HG02588 (cell line): Measurements from ENCODE around the gene NHSL1.
"Not testable (repeated sequence)": the region's sequence is repeated elsewhere in the genome, so short reads cannot be mapped to it uniquely, and the experiment has no call there.

ENCODE experiments used
- ATAC-seq: cut with Tn5 transposase; IDR thresholded peaks from one replicate; pipeline ENCODE4 v1.9.1; 2021; ENCODE audit warnings: mild to moderate bottlenecking, moderate library complexity; ENCODE audit not compliant: unreplicated experiment

Gene NHSL1

DNA sequence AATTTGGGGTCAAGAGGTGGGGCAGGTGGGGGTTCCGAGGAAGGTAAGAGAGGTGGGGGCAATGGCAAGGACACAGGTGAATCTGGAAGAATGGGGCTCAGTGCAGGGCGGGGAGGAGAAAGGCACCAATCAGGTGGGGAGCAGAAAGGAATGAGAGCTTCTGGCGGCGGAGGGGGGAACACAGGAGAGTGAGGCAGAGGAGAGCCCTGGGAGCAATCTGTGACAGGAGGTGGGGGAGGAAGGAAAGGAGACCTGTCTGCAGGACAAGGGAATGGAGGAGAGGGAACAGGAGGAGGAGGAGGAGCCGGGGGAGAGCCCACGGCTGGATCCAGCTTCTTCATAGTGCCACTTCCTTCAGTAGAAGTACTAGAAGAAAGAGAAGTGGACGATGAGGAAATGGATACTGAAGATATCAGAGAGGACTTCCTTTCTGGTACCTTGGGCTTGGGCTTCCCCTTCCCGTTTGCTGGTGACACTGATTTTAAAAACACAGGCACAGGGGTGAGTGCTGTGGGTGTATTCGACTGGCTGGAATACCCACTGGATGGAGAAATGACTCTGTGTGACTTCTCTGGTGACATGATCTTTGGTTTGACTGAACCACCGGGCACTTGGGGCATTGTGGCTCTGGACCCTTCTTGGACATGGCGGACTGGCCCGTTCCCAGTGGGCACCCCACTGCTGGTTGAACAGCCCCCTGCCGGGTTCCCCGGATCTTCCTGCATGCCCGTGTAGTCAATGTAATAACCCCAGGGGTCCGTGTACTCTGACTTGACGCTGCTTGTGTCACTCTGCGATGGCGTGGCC, 67.8 kb downstream of the NHSL1 start:
- ATAC-seq, result no peak

- ATAC-seq, result no peak
Observed at GRCh38 chr6:138430361-138431145, 68.7 kb downstream of the NHSL1 start.

DNA sequence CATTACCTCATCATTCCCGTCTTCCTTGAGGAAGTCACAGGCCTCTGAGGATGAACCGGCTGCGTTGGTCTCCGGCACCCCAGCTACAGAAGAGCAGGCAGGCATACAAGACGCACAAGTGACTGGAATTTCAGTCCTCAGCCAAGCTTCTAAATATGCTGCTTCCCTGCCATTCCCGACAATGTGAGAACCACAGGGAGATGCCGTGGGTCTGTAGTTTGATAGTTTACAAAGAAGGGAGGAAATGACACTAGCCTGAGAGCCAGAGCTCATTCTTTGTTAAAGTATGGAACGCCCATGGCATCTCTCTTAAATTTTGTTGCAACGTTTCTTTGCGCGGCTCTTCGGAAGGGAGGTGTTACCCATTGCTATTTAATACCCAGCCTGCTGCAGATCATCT, 69.5 kb downstream of the NHSL1 start:
- ATAC-seq, result no peak

GRCh38 chr6:138428944-138429598, 70.2 kb downstream of the NHSL1 start:
- no peak for ATAC-seq

DNA sequence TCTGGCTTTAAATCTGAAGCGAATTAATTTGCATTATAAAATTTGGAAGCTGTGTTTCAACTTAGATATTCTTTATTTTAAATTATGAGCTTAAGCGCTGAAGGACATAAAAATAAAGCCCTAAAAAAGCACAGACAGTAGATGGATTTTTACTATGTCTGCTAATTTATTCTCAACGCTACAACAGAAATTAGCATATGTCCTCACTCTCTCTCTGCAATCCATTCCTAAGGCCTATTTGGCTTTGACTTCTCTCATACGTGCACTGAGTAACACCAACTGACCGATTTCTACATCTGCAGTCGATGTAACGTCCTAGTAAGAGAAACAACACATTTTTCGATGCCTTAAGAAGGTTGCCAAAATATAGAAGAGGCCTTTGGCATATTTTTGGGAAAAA, 71.6 kb downstream of the NHSL1 start:
- ATAC-seq, result no peak

- ATAC-seq, result no peak
Observed at GRCh38 chr6:138426500-138427123, 72.7 kb downstream of the NHSL1 start.

GRCh38 chr6:138425256-138425655, 74.0 kb downstream of the NHSL1 start:
- not testable (repeated sequence) for ATAC-seq

- no peak for ATAC-seq
Observed at GRCh38 chr6:138424004-138424904, 75.0 kb downstream of the NHSL1 start.

DNA sequence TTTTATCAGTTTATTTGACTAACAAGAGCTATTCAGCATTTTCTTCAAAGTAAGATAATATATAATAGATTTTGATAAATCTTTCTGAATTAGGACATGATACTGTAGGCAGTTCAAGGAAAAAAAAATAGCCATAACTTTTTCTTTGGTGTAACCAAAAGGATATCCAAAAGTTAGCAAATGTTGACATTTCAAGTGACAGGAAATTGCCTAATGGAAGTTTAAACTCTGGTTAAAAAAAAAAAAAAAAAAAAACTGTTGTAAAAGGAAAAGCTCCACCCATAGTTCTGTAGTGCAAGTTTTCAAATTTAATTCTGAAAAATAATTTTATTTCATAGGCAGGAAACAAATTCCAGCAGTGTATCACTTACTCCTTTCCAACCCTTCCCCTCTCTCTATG, 76.4 kb downstream of the NHSL1 start:
- no peak for ATAC-seq

- ATAC-seq, result no peak
Observed at GRCh38 chr6:138421608-138422007, 77.7 kb downstream of the NHSL1 start.

DNA sequence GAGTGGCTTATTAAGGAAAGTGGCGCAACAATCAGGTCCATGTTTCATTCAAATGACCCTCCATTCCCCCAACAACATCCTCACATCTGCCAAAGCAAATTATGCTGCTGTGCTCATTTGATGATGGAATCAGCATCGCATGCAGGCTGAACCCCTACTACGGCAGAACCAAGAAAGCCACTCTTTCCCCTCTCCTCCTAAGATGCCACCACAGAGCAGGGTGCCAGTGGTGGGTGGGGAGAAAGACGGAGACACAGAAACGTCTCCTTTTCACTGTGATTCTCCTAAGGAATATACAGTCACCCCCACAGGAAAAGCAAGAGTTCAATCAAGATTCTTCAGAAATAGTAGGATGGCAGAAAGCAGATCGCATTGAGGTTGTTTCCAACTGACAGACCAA, 78.2 kb downstream of the NHSL1 start:
- no peak for ATAC-seq

- no peak for ATAC-seq
Observed at GRCh38 chr6:138420356-138420755, 78.9 kb downstream of the NHSL1 start.

- no peak for ATAC-seq
Observed at GRCh38 chr6:138419766-138420165, 79.5 kb downstream of the NHSL1 start.

DNA sequence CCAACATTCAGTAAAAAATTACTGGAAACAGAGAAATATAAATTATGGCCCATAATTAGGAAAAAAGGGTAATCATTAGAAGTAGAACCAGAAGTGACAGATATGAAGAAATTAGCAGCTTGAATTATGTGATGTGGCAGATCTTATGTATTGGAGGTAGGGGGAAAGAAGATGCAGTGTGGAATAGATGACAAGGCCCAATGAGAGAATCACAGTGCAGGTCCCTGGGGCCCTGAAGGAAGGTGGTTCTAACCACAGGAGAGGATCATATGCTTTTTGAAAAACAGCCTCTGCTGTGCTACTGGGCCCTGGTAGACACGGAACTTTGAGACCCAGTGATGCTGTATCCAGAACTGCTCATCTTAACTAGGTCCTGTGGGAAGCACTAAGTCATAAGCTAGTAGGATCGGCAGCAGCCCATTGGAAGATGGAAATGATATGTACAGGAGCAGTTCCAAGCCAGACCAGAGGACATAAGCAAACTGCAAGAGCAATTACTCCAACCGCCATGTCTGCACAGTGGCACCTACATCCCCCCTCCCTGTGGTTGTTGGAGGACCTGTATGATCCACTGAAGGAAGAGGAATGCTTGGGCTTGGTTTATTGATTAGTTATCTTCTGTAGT, 81.1 kb downstream of the NHSL1 start:
- no peak for ATAC-seq

GRCh38 chr6:138417493-138418117, 81.7 kb downstream of the NHSL1 start:
- no peak for ATAC-seq

- ATAC-seq, result no peak
Observed at GRCh38 chr6:138416206-138416605, 83.1 kb downstream of the NHSL1 start.

GRCh38 chr6:138415125-138415524, 84.2 kb downstream of the NHSL1 start:
- ATAC-seq, result no peak

DNA sequence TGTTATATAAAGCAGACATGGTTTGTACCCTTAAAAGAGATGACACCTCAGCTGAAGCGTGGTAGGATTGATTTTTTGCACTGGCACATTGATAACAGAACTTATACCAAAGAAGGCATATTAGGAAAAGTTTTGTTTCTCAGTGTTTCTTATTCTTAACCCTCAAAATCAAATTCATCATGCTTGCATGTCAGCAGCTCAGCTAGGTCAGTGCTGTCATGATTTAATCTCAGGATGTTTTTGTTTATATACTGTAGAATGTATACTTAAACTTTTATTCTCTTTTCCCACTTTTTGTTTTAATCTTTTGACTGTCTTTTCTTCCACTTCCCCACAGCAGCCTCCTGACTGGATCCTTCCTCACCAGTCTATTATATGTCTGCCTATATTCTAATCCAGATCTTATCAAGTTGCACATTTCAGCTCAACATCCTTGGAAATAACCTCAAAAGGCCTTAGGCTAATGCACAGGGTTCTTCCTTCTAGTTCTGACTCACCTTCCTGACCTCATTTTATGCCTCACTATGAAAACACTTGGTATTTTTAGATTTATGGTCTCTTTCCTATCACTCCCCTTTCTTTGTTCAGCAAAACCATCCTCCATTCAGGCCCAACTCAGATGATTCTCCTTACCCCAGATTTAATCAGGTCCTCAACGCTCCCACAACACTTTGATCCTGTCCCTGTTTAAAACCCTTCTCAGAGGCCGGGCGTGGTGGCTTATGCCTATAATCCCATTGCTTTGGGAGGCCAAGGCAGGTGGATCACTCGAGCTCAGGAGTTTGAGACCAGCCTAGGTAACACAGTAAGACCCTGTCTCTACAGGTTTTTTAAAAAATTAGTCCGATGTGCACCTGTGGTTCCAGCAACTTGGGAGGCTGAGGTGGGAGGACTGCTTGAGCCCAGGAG, 88.1 kb downstream of the NHSL1 start:
- no peak for ATAC-seq
